22Rv1 (cell line): ENCODE measurements around the gene FBXO27.

ENCODE experiments used
- CTCF ChIP-seq: fragments of 450-650 bp; IDR thresholded peaks from 2 replicates; pipeline ENCODE4 v1.5.1; 2017; ENCODE audit warnings: mild to moderate bottlenecking
- ZFX ChIP-seq: fragments of 450-650 bp; IDR thresholded peaks from 2 replicates; pipeline ENCODE4 v1.6.1; 2017; ENCODE audit warnings: antibody characterized with exemption, borderline replicate concordance

DNA sequence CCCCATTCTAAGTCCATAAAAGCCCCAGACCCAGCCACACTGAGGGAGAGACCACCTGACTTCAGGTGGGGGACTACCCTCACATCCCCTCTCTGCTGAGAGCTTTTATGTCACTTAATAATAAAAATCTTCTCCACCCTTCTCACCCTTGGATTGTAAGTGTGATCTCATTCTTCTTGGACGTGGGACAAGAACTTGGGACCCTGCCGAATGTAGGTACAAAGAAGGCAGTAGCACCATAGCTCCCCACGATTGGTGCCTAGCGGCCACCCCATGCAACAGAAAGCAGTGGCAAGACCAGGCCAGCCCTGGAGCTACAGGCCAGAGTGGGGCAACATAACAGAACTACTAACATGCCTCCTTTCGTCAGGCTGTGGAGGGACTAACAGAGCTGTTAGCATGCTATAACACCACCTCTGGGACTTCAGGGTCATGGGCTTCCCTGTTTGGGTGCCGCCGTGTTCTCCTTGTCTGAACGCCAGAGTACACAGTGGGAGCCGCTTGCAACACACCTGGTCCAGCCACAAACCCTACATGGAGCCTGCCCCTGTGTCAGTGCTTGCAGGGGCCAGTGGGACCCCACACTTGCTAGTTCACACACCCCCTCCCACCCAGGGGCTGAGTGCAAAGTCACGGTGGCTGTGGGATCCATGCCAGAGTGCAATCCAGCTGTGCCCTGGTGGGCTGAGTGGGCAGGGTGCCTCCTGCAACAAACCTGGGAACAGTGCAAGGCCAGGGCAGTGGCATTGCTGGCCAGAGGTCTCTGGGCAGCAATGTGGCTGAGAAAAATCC is 51.6 kb downstream of the FBXO27 start:
- no peak for TF ChIP-seq CTCF
- TF ChIP-seq ZFX: no peak
